H1 (cell line): ENCODE data around the gene DDX1. TPM values are rescaled to one million over a fixed set of nuclear protein-coding genes. Genes with fewer than 3 reads are reported as not detected.

Experiments
- GABPA ChIP-seq: IDR thresholded peaks from 2 replicates; pipeline ENCODE4 v1.6.1; 2011; ENCODE audit warnings: mild to moderate bottlenecking, low read length, moderate library complexity, borderline replicate concordance; ENCODE audit not compliant: insufficient read depth
- polyA plus RNA-seq, 7 experiments: library from polyadenylated mRNA; depleted of rRNA in 3 of 7; stranded (reverse) in 5 of 7; unstranded in 2 of 7; fragments of >200 nt in 5 of 7; fragments of 200-250 nt in 2 of 7; gene quantifications; 1 replicate in 5 of 7; 2 replicates in 1 of 7; 4 replicates in 1 of 7; pipeline versions ENCODE4 v1.2.1 to v1.2.3, GENCODE V29; 2011 to 2013; ENCODE audit warnings: missing spikeins in 2 of 7, mixed read lengths in 2 of 7
- total RNA-seq: library from RNA; stranded (reverse); fragmentation: NEBNext Ultra II Directional; extraction: Animal tissue kit (Norgen Biotek cat#: 25700); gene quantifications from 2 replicates; pipeline ENCODE4 v1.2.1, GENCODE V29; 2021
- TF ChIP-seq, protein P1 (sequence below): IDR thresholded peaks from 2 replicates; pipeline ENCODE4 v1.6.1; 2011; ENCODE audit warnings: low read depth, mild to moderate bottlenecking, low read length; ENCODE audit not compliant: insufficient read depth
- TF ChIP-seq, protein P2 (sequence below), 3 experiments: IDR thresholded peaks; 1 replicate in 2 of 3; 2 replicates in 1 of 3; pipeline versions ENCODE4 v1.5.1 to v1.6.1; 2011; ENCODE audit warnings: low read length in 3 of 3, mild to moderate bottlenecking in 3 of 3, inconsistent platforms in 2 of 3, low read depth in 1 of 3, moderate library complexity in 1 of 3; ENCODE audit not compliant: insufficient read depth in 1 of 3; ENCODE audit errors: control extremely low read depth in 1 of 3

The DDX1 gene
- total and polyA plus RNA-seq, 2 of the 8 experiments (the other 6 are each of a cell fraction or from before 2014, with no cell fraction given), result 51.1 to 161 TPM

DNA sequence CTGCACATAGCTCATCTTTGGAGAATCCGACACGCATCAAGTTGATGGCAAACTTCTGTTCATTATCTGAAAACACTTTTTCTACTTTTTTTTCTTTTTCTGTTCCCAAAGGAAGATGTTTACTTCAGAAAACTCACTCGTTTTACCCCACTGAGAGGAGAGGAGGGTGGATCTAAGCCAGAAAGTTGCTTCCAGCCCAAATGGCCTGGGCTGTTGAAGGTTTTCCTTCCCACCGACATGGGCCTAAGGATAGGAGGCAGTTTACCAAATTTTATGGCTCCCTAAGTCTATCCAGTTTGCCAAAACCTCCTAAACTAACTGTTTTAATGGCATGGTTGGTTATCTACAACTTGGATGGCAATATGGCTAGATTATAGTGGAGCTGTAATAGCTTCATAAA, 70.4 kb downstream of the DDX1 start (continued):
- TF ChIP-seq, protein P1, sequence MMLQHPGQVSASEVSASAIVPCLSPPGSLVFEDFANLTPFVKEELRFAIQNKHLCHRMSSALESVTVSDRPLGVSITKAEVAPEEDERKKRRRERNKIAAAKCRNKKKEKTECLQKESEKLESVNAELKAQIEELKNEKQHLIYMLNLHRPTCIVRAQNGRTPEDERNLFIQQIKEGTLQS, result no peak
- TF ChIP-seq GABPA, result no peak
- TF ChIP-seq, protein P2, sequence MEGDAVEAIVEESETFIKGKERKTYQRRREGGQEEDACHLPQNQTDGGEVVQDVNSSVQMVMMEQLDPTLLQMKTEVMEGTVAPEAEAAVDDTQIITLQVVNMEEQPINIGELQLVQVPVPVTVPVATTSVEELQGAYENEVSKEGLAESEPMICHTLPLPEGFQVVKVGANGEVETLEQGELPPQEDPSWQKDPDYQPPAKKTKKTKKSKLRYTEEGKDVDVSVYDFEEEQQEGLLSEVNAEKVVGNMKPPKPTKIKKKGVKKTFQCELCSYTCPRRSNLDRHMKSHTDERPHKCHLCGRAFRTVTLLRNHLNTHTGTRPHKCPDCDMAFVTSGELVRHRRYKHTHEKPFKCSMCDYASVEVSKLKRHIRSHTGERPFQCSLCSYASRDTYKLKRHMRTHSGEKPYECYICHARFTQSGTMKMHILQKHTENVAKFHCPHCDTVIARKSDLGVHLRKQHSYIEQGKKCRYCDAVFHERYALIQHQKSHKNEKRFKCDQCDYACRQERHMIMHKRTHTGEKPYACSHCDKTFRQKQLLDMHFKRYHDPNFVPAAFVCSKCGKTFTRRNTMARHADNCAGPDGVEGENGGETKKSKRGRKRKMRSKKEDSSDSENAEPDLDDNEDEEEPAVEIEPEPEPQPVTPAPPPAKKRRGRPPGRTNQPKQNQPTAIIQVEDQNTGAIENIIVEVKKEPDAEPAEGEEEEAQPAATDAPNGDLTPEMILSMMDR (IDR thresholded peaks at IDR 0.05; ENCODE audit: control extremely low read depth in 1 of 3, insufficient read depth in 1 of 3, low read depth in 1 of 3, low read length in 3 of 3), result no peak
